Stimulated activated CD4-positive, alpha-beta T cell treated with anti-CD3 and anti-CD28 coated beads, Interleukin-4, amount 100 ng/mL, for 48 hours (primary cell): Measurements from ENCODE around the gene OR2A14.
"Not testable (repeated sequence)": the region's sequence is repeated elsewhere in the genome, so short reads cannot be mapped to it uniquely, and the experiment has no call there.

Source experiments
- DNase-seq, 2 donors: peaks; one replicate each; pipeline ENCODE4 v3.0.0-alpha.2; 2020; ENCODE audit warnings: low read depth in 2 of 2

OR2A14 gene, protein sequence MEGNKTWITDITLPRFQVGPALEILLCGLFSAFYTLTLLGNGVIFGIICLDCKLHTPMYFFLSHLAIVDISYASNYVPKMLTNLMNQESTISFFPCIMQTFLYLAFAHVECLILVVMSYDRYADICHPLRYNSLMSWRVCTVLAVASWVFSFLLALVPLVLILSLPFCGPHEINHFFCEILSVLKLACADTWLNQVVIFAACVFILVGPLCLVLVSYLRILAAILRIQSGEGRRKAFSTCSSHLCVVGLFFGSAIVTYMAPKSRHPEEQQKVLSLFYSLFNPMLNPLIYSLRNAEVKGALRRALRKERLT

GRCh38 chr7:144122876-144123275 lies at the start of gene OR2A14:
TSS of gene OR2A14 (plus strand) at chr7:144123176. CDS start at chr7:144129113, 5,937 bp downstream.
- no peak for DNase-seq

GRCh38 chr7:144074374-144074773 lies 48.6 kb upstream of the OR2A14 start:
- DNase-seq = no peak

- DNase-seq = no peak
Observed at GRCh38 chr7:144085978-144086377, 37.0 kb upstream of the OR2A14 start, which contains the start of gene OR2A12. TSS of gene OR2A12 (plus strand) at chr7:144086278. CDS start at chr7:144095108, 8,830 bp downstream.

DNA sequence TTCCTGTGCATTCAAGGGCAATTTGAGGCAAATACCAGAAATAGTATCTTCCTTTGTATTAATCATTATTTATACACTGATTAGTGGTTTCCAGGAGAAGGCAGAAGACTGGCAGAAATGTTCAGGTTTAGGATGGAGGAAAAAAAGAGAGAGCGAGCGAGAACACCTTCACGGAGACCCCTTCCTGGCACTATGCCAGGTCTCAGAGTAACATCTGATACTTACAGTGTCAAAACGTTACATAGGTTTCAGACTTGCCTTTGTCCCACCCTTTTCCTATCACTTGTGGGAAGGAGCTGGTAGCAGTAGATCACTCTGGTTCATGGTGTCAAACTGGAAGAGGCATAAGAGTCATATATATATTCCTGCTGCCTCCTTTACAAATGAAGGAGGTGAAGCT lies 36.2 kb upstream of the OR2A14 start:
- no peak for DNase-seq

DNA sequence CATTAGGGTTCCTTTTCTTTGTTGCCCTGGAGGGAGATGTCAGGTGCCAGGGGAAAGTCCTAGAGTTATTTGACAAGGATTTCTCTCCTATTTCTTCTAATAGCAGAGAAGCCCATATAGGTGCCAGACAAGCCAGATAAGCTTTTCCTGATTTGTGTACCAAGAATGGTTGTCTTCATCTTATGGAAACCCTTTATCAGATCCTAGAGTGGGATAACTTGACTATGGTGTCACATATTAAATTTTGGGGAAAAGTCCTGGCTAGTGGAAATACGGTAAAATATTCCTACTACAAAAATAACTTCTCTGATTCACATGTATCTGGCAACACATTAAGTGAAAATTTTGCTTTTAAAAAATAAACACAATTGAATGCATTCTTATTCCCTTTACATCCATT lies 35.7 kb upstream of the OR2A14 start:
- DNase-seq = no peak

DNA sequence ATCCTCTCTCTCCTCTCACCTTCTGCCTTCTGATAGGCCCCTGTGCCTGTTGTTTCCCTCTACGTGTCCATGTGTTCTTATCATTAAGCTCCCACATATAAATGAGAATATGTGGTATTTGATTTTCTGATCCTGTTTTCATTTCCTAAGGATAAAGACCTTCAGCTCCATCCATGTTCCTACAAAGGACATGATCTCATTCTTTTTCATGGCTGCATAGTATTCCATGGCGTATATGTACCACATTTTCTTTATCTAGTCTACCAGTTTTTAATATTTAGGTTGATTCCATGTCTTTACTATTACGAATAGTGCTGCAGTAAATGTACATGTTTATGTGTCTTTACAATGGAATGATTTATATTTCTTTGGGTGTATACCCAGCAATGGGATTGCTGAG lies 32.3 kb upstream of the OR2A14 start:
- DNase-seq = no peak

DNA sequence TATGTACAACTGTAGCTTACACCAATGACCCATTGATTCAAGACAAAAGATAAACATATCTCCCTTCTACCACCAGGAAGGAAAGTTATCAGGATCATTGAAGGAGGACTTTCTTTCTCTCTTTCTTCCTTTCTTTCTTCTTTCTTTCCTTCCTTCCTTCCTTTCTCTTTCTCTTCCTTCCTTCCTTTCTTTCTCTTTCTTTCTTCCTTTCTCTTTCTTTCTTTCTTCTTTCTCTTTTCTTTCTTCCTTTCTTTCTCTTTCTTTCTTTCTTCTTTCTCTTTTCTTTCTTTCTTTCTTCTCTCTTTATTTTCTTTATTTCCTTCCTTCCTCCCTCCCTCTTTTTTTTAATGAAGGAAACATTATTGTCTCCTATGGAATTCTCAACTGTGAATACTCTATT lies 24.2 kb upstream of the OR2A14 start:
- no peak for DNase-seq

- no peak for DNase-seq
Observed at GRCh38 chr7:144100607-144101006, 22.4 kb upstream of the OR2A14 start.

- DNase-seq = no peak
Observed at GRCh38 chr7:144102041-144102440, 20.9 kb upstream of the OR2A14 start.

GRCh38 chr7:144105211-144105610 lies 17.8 kb upstream of the OR2A14 start:
- DNase-seq = no peak

DNA sequence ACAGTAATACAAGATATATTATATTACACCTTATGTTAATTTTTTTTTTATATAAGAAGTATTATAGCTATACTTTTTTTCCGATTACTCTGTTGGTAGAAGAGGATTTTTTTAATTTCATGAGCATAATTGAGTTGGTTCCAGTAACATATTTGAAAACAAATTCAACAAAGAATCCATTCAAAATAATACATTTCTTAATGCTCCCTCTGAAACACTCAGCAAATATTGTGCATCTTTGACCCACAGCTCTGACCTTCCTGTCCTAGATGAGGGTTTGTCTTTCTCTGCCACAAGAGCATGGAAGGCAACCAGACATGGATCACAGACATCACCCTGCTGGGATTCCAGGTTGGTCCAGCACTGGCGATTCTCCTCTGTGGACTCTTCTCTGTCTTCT lies 13.7 kb upstream of the OR2A14 start, which contains the start of gene OR2A2:
Gene OR2A2 (plus strand): TSS at position 301 of the 400 bp plus-strand sequence. CDS start 0 bp downstream, at position 301.
- DNase-seq = no peak

- DNase-seq = no peak
Observed at GRCh38 chr7:144110272-144110671, 12.7 kb upstream of the OR2A14 start.

DNA sequence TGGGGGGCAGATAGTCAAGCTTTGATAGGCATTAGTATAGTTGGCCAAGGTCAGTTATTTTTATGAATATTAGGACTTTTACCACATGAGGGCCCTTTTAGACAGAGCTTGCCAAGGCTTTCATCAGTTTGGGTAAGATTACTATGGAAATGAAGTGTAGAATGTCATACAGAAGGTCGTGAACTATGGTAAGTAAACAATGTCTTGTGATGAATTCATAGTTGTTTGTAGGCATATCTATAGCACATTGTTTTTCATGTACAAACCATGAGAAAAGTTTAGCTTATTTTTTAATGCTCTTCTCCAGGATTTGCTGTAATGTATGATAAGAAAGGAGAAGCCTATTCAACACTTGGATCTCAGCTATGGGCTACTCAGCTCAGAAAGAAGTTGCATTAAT lies 9.3 kb upstream of the OR2A14 start:
- DNase-seq = no peak

GRCh38 chr7:144118341-144118740 lies 4.6 kb upstream of the OR2A14 start:
- no peak for DNase-seq

DNA sequence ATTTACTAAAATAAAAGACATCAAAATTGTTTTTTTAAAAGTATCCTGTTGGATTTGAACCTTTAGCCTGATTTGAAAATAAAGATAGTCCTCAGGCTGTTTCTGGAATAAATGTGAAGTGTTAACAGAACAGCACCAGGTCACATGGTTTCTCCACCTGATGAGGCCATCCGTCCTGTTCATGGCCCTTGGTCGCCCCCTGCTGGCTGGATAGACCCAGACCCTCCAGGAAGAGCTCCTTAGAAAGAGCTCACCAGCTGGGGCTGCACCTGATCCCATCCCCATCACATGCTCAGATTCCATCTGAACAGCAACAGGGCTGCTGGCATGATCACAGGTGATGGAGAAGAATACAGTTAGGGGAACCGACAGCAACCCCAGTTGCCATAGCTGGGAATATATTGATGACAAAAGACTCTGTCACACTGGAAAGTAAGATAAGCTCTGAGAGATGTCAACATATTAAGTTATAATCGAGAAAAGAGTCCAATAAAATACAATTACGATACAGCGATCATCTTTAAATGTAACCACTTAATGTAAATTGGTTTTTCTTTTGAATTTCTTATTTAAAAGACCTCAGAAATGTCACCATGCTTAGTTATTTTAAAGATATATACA lies 4.8 kb downstream of the OR2A14 start:
- peak; percentile 89 to 96 for DNase-seq

DNA sequence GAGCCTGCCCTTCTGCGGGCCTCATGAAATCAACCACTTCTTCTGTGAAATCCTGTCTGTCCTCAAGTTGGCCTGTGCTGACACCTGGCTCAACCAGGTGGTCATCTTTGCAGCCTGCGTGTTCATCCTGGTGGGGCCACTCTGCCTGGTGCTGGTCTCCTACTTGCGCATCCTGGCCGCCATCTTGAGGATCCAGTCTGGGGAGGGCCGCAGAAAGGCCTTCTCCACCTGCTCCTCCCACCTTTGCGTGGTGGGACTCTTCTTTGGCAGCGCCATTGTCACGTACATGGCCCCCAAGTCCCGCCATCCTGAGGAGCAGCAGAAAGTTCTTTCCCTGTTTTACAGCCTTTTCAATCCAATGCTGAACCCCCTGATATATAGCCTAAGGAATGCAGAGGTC lies 6.6 kb downstream of the OR2A14 start:
- DNase-seq = not testable (repeated sequence)

DNA sequence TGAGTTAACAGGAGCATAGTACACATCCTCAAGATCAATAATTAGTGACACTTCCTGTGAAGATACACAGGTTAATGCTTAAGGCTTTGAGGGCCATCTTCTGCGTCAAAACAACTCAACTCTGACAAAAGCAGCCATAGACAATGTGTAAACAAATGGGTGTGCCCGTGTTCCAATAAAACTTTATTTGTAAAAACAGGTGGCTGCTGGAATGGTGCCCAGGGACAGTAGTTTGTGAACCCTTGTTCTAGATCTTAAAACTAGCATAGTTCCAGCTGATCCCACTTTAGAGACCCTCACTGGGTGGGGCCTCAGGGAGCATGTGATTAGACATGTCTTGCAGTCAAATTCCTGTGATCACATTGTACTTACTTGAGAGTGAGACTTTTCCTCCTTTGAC lies 7.8 kb downstream of the OR2A14 start:
- no peak for DNase-seq

DNA sequence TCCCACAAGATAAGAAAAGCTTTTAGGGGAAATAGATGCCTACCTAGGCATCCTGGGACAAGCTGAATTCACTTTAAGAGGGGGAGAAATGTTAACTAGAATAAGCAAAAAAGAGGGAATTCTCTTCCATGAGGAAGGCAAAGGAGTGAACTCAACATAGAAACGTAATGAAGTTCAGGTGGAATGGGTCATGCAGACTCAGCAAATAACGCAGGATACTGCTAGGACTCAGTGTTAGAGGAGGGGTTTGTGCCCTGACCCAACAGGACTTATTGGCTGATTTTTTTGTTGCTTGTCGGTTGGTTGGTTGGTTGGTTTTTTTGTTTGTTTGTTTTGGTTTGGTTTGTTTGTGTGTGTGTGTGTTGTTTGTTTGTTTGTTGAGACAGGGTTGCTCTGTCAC lies 9.3 kb downstream of the OR2A14 start:
- no peak for DNase-seq

- DNase-seq = no peak
Observed at GRCh38 chr7:144133307-144133706, 10.3 kb downstream of the OR2A14 start.

- no peak for DNase-seq
Observed at GRCh38 chr7:144134116-144134515, 11.1 kb downstream of the OR2A14 start.

DNA sequence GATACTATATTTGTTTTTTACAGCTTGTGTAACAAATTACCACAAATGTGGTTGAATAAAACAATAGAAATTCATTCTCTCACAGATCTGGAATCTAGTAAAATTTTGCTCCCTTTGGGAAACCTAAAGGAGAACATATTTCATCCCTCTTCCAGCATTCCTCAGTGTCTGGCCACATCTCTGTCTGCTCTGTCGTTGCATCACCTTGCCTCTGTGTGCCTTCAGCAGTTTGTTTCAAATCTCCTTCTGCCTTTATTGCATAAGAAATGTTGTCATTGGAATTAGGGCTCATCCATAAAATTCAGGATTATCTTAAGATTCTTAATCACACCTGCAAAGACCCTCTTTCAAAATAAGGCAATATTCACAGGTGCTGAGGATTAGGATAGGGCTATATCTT lies 14.5 kb downstream of the OR2A14 start:
- no peak for DNase-seq

DNA sequence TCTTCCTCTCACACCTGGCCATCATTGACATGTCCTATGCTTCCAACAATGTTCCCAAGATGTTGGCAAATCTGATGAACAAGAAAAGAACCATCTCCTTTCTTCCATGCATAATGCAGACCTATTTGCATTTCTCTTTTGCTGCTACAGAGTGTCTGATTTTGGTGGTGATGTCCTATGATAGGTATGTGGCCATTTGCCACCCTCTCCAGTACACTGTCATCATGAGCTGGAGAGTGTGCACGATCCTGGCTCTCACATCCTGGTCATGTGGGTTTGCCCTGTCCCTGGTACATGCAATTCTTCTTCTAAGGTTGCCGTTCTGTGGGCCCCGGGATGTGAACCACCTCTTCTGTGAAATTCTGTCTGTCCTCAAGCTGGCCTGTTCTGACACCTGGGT lies 19.2 kb downstream of the OR2A14 start:
- DNase-seq = no peak

- DNase-seq = no peak
Observed at GRCh38 chr7:144144426-144144825, 21.4 kb downstream of the OR2A14 start.
